CD14-positive monocyte (primary cell): ENCODE data around the gene SPC24. TPM values are rescaled to one million over a fixed set of nuclear protein-coding genes. Genes with fewer than 3 reads are reported as not detected.
"Not testable (repeated sequence)": the region's sequence is repeated elsewhere in the genome, so short reads cannot be mapped to it uniquely, and the experiment has no call there.

ENCODE experiments used
- DNase-seq, 3 donors: peaks; one replicate each; pipeline ENCODE4 v3.0.0-alpha.2; 2011 to 2022
- H2AFZ ChIP-seq: 2 replicates; pipeline ENCODE4 v1.6.0; 2012; ENCODE audit warnings: mild to moderate bottlenecking, low read depth, low read length, inconsistent platforms; ENCODE audit not compliant: insufficient read depth, poor library complexity, severe bottlenecking
- H3K27ac ChIP-seq, 2 donors: 1 replicate in 1 of 2; 2 replicates in 1 of 2; pipeline ENCODE4 v1.5.1; 2012 to 2013; ENCODE audit warnings: low read length in 2 of 2, control low read depth in 1 of 2, inconsistent platforms in 1 of 2, low read depth in 1 of 2, mild to moderate bottlenecking in 1 of 2
- H3K27me3 ChIP-seq, 2 donors: one replicate each; pipeline versions ENCODE4 v1.6.0 to v1.6.1; 2011 to 2013; ENCODE audit warnings: low read length in 2 of 2; ENCODE audit not compliant: control insufficient read depth in 2 of 2, insufficient read depth in 2 of 2
- H3K36me3 ChIP-seq, 2 donors: replicated peaks in 1 of 2; 1 replicate in 1 of 2; 2 replicates in 1 of 2; pipeline versions ENCODE4 v1.5.1 to v1.6.1; 2012 to 2013; ENCODE audit warnings: low read length in 2 of 2, control low read depth in 1 of 2, inconsistent platforms in 1 of 2, mild to moderate bottlenecking in 1 of 2; ENCODE audit not compliant: insufficient read depth in 2 of 2, control insufficient read depth in 1 of 2
- H3K4me1 ChIP-seq, 2 donors: 1 replicate in 1 of 2; 2 replicates in 1 of 2; pipeline versions ENCODE4 v1.5.1 to v1.6.1; 2012 to 2013; ENCODE audit warnings: low read length in 2 of 2, control low read depth in 1 of 2, inconsistent platforms in 1 of 2, mild to moderate bottlenecking in 1 of 2, moderate library complexity in 1 of 2; ENCODE audit not compliant: insufficient read depth in 2 of 2, control insufficient read depth in 1 of 2
- H3K4me2 ChIP-seq: replicated peaks from 2 replicates; pipeline ENCODE3; 2012; ENCODE audit warnings: low read length, moderate library complexity, mild to moderate bottlenecking; ENCODE audit not compliant: poor library complexity, severe bottlenecking; ENCODE audit errors: extremely low read depth
- H3K4me3 ChIP-seq, 3 experiments: fragments of 200-600 bp in 1 of 3; sonication (generic) in 1 of 3; replicated peaks in 1 of 3; 1 replicate in 2 of 3; 2 replicates in 1 of 3; pipeline ENCODE4 v1.5.1; 2011 to 2013; ENCODE audit warnings: low read length in 3 of 3, mild to moderate bottlenecking in 3 of 3, control low read depth in 2 of 3, low read depth in 2 of 3, inconsistent platforms in 1 of 3, moderate library complexity in 1 of 3
- H3K79me2 ChIP-seq: 2 replicates; pipeline ENCODE4 v1.6.0; 2012; ENCODE audit warnings: mild to moderate bottlenecking, control low read depth, inconsistent platforms, low read length, moderate library complexity; ENCODE audit not compliant: insufficient read depth
- H3K9ac ChIP-seq: 2 replicates; pipeline ENCODE4 v1.6.0; 2017; ENCODE audit warnings: low read length, mild to moderate bottlenecking; ENCODE audit not compliant: insufficient read depth, poor library complexity, severe bottlenecking
- H3K9me3 ChIP-seq, 2 donors: replicated peaks in 1 of 2; 1 replicate in 1 of 2; 2 replicates in 1 of 2; pipeline versions ENCODE4 v1.5.1 to v1.6.1; 2012 to 2013; ENCODE audit warnings: low read length in 2 of 2, control low read depth in 1 of 2; ENCODE audit not compliant: control insufficient read depth in 1 of 2, insufficient read depth in 1 of 2
- H4K20me1 ChIP-seq: 2 replicates; pipeline ENCODE4 v1.6.0; 2012; ENCODE audit warnings: mild to moderate bottlenecking, low read length, control low read depth, moderate library complexity; ENCODE audit not compliant: insufficient read depth
- H3K27ac Mint-ChIP-seq, 7 donors: one replicate each; pipeline ENCODE4 v1.8.0; 2020; ENCODE audit warnings: mild to moderate bottlenecking in 7 of 7, mixed read lengths in 7 of 7, moderate library complexity in 6 of 7, inconsistent platforms in 2 of 7
- H3K27me3 Mint-ChIP-seq, 3 donors: one replicate each; pipeline ENCODE4 v1.8.0; 2021 to 2022; ENCODE audit warnings: low read depth in 3 of 3, mild to moderate bottlenecking in 3 of 3, mixed read lengths in 3 of 3, moderate library complexity in 3 of 3, inconsistent platforms in 1 of 3
- H3K36me3 Mint-ChIP-seq, 2 donors: one replicate each; pipeline ENCODE4 v1.8.0; 2020; ENCODE audit warnings: mixed read lengths in 2 of 2, inconsistent platforms in 1 of 2, mild to moderate bottlenecking in 1 of 2
- H3K4me1 Mint-ChIP-seq: one replicate; pipeline ENCODE4 v1.8.0; 2020; ENCODE audit warnings: mild to moderate bottlenecking, mixed read lengths
- H3K4me3 Mint-ChIP-seq, 2 donors: one replicate each; pipeline ENCODE4 v1.8.0; 2020; ENCODE audit warnings: mild to moderate bottlenecking in 2 of 2, mixed read lengths in 2 of 2, moderate library complexity in 1 of 2
- H3K9me3 Mint-ChIP-seq, 7 donors: one replicate each; pipeline ENCODE4 v1.8.0; 2020 to 2022; ENCODE audit warnings: mixed read lengths in 7 of 7, mild to moderate bottlenecking in 6 of 7, moderate library complexity in 6 of 7, inconsistent platforms in 2 of 7
- CTCF ChIP-seq: fragments of 200-600 bp; IDR thresholded peaks from one replicate; pipeline ENCODE4 v1.8.0; 2022; ENCODE audit warnings: antibody characterized with exemption, mild to moderate bottlenecking
- WGBS: methylation state at CpG from one replicate; pipeline ENCODE4 v1.1.5; 2013; ENCODE audit warnings: missing lambda C conversion rate; ENCODE audit not compliant: insufficient coverage; 5-methylcytosine and 5-hydroxymethylcytosine counted together
- intact Hi-C, 2 donors: fragments of 100-400 bp; cut with micrococcal nuclease; formaldehyde crosslinking; loops; one replicate each; pipeline versions ENCODE4 v1.15.0 to v1.15.1; 2023
- polyA plus RNA-seq, 3 donors: library from polyadenylated mRNA; depleted of rRNA in 1 of 3; unstranded in 2 of 3; stranded (reverse) in 1 of 3; fragments of 300-500 nt in 2 of 3; fragments of >200 nt in 1 of 3; fragmentation: Illumina TruSeq in 2 of 3; gene quantifications; 1 replicate in 2 of 3; 2 replicates in 1 of 3; pipeline ENCODE4 v1.2.3, GENCODE V29; 2012 to 2021

Gene SPC24
- polyA plus RNA-seq, 3 donors: 0.27 TPM; not detected in 2

- H3K36me3 Mint-ChIP-seq: peaks cover 9 to 21% of the 10 kb centered on the region in 2 donors
- Histone ChIP-seq H3K4me2 (no peak overlapping the region), H2AFZ (no peak overlapping the region), H3K9ac (no peak overlapping the region), H3K27ac (no peak overlapping the region), H3K9me3 (no peaks in the 10 kb centered on the region), H3K79me2 (no peaks in the 10 kb centered on the region), H3K27me3 (peaks cover 0 to 6% of the 10 kb centered on the region in 2 donors), H3K4me1 (peaks cover 31 to 42% of the 10 kb centered on the region in 2 donors), H3K4me3 (no peak overlapping the region), H4K20me1 (no peaks in the 10 kb centered on the region), H3K36me3 (peaks cover 6 to 10% of the 10 kb centered on the region in 2 donors)
- TF ChIP-seq CTCF: no peak
- H3K4me1 Mint-ChIP-seq: peaks cover 41% of the 10 kb centered on the region
- WGBS: 96% methylated on average over 5 of the region's 9 CpGs
- peaks cover 0 to 6% (median under 1%) of the 10 kb centered on the region in 7 donors for H3K9me3 Mint-ChIP-seq
- DNase-seq: no peak
- H3K27me3 Mint-ChIP-seq: peaks cover 17 to 22% (median 21%) of the 10 kb centered on the region in 3 donors
- intact Hi-C loops: no loop called here
- no peak overlapping the region for H3K4me3 Mint-ChIP-seq
- H3K27ac Mint-ChIP-seq: no peak overlapping the region
Observed at GRCh38 chr19:11140896-11141295, 14.7 kb downstream of the SPC24 start.

- peaks cover 17 to 22% (median 21%) of the 10 kb centered on the region in 3 donors for H3K27me3 Mint-ChIP-seq
- H2AFZ ChIP-seq, H3K4me3 Mint-ChIP-seq, DNase-seq, H3K27me3 ChIP-seq, H3K4me2 ChIP-seq, H3K9ac ChIP-seq, H3K9me3 ChIP-seq, intact Hi-C loops, H3K4me3 ChIP-seq, H3K79me2 ChIP-seq, H3K9me3 Mint-ChIP-seq, H3K27ac ChIP-seq, H3K36me3 ChIP-seq, H4K20me1 ChIP-seq: not testable (repeated sequence)
- peaks cover 1 to 12% of the 10 kb centered on the region in 2 donors for H3K36me3 Mint-ChIP-seq
- peaks cover 31 to 42% of the 10 kb centered on the region in 2 donors for H3K4me1 ChIP-seq
- H3K27ac Mint-ChIP-seq: peak overlapping the region in 1 of 7 donors; percentile 62
- peaks cover 41% of the 10 kb centered on the region for H3K4me1 Mint-ChIP-seq
- 96% methylated on average over 5 of the region's 10 CpGs for WGBS
Observed at GRCh38 chr19:11140023-11140538, 15.5 kb downstream of the SPC24 start.
